Duodenal mucosa (tissue), 2 donors: ENCODE measurements around the gene RNF217.
"Not testable (repeated sequence)": the region's sequence is repeated elsewhere in the genome, so short reads cannot be mapped to it uniquely, and the experiment has no call there.

Source experiments
- H3K27ac ChIP-seq: one replicate; pipeline ENCODE4 v1.7.0; 2013; ENCODE audit warnings: low read depth, low read length
- H3K27me3 ChIP-seq, 2 donors: one replicate each; pipeline ENCODE4 v1.7.0; 2013; ENCODE audit warnings: low read length in 2 of 2, control low read depth in 1 of 2; ENCODE audit not compliant: insufficient read depth in 2 of 2, control insufficient read depth in 1 of 2
- H3K36me3 ChIP-seq, 2 donors: one replicate each; pipeline ENCODE4 v1.7.0; 2013; ENCODE audit warnings: low read length in 2 of 2, control low read depth in 1 of 2; ENCODE audit not compliant: insufficient read depth in 2 of 2, control insufficient read depth in 1 of 2
- H3K4me1 ChIP-seq, 2 donors: one replicate each; pipeline ENCODE4 v1.7.0; 2013; ENCODE audit warnings: low read length in 2 of 2, control low read depth in 1 of 2; ENCODE audit not compliant: insufficient read depth in 2 of 2, control insufficient read depth in 1 of 2
- H3K4me3 ChIP-seq, 2 donors: one replicate each; pipeline ENCODE4 v1.7.0; 2013; ENCODE audit warnings: low read length in 2 of 2, low read depth in 1 of 2
- H3K9ac ChIP-seq, 2 donors: one replicate each; pipeline ENCODE4 v1.7.0; 2013; ENCODE audit warnings: low read length in 2 of 2, low read depth in 1 of 2
- H3K9me3 ChIP-seq, 2 donors: one replicate each; pipeline ENCODE4 v1.7.0; 2013; ENCODE audit warnings: low read length in 2 of 2, control low read depth in 1 of 2; ENCODE audit not compliant: control insufficient read depth in 1 of 2

RNF217 gene

GRCh38 chr6:124962639-124963415 is 590 bp downstream of the RNF217 start:
- H3K27ac ChIP-seq, result peak overlapping the region; percentile 77
- H3K4me3 ChIP-seq, result peak overlapping the region; percentile 79 to 82
- no peaks in the 10 kb centered on the region for H3K36me3 ChIP-seq
- no peaks in the 10 kb centered on the region for H3K9me3 ChIP-seq
- peaks cover 4 to 13% of the 10 kb centered on the region in 2 donors for H3K4me1 ChIP-seq
- H3K9ac ChIP-seq, result peak overlapping the region; percentile 70 to 71
- no peaks in the 10 kb centered on the region for H3K27me3 ChIP-seq

GRCh38 chr6:124963416-124963785 is 1.2 kb downstream of the RNF217 start:
- H3K27ac ChIP-seq, result peak overlapping the region; percentile 77
- peak overlapping the region; percentile 70 to 71 for H3K9ac ChIP-seq
- peak overlapping the region; percentile 79 to 82 for H3K4me3 ChIP-seq
- H3K4me1 ChIP-seq, result peaks cover 4 to 13% of the 10 kb centered on the region in 2 donors
- H3K36me3 ChIP-seq, result no peaks in the 10 kb centered on the region
- H3K9me3 ChIP-seq, result no peaks in the 10 kb centered on the region
- no peaks in the 10 kb centered on the region for H3K27me3 ChIP-seq

GRCh38 chr6:124963831-124964763 is 1.9 kb downstream of the RNF217 start:
- Histone ChIP-seq H3K36me3 (no peaks in the 10 kb centered on the region), H3K27me3 (no peaks in the 10 kb centered on the region), H3K4me3 (peak overlapping the region; percentile 79 to 82), H3K9me3 (no peaks in the 10 kb centered on the region), H3K9ac (peak overlapping the region; percentile 70 to 71), H3K4me1 (peaks cover 4 to 13% of the 10 kb centered on the region in 2 donors), H3K27ac (no peak overlapping the region)

GRCh38 chr6:124964764-124965105 is 2.5 kb downstream of the RNF217 start:
- Histone ChIP-seq H3K27me3 (no peaks in the 10 kb centered on the region), H3K4me3 (peak overlapping the region; percentile 79 to 82), H3K36me3 (no peaks in the 10 kb centered on the region), H3K9me3 (no peaks in the 10 kb centered on the region), H3K9ac (no peak overlapping the region), H3K4me1 (peaks cover 4 to 13% of the 10 kb centered on the region in 2 donors), H3K27ac (no peak overlapping the region)

- H3K9me3 ChIP-seq, result not testable (repeated sequence)
Observed at GRCh38 chr6:124965424-124965850, 3.2 kb downstream of the RNF217 start.

GRCh38 chr6:124967444-124967843 is 5.2 kb downstream of the RNF217 start:
- H3K9me3 ChIP-seq, result no peaks in the 10 kb centered on the region
- no peak overlapping the region for H3K27ac ChIP-seq
- H3K27me3 ChIP-seq, result no peaks in the 10 kb centered on the region
- peaks cover 4 to 10% of the 10 kb centered on the region in 2 donors for H3K4me1 ChIP-seq
- no peaks in the 10 kb centered on the region for H3K36me3 ChIP-seq
- no peak overlapping the region for H3K4me3 ChIP-seq
- H3K9ac ChIP-seq, result no peak overlapping the region

More at GRCh38 chr6:124965424-124965850, 3.2 kb downstream of the RNF217 start:
- H3K36me3 ChIP-seq, H3K27me3 ChIP-seq, H3K4me3 ChIP-seq, H3K27ac ChIP-seq, H3K9ac ChIP-seq: not testable (repeated sequence)
- peaks cover 4 to 13% of the 10 kb centered on the region in 2 donors for H3K4me1 ChIP-seq

- Histone ChIP-seq H3K9ac (no peak overlapping the region), H3K27me3 (no peaks in the 10 kb centered on the region), H3K4me1 (peaks cover 4 to 5% of the 10 kb centered on the region in 2 donors), H3K27ac (no peak overlapping the region), H3K4me3 (no peak overlapping the region), H3K9me3 (no peaks in the 10 kb centered on the region), H3K36me3 (no peaks in the 10 kb centered on the region)
Observed at GRCh38 chr6:124968401-124968800, 6.2 kb downstream of the RNF217 start.

- Histone ChIP-seq H3K27me3 (no peaks in the 10 kb centered on the region), H3K4me3 (no peak overlapping the region), H3K36me3 (no peaks in the 10 kb centered on the region), H3K4me1 (peaks cover 0 to 6% of the 10 kb centered on the region in 2 donors), H3K27ac (no peak overlapping the region), H3K9ac (no peak overlapping the region), H3K9me3 (no peaks in the 10 kb centered on the region)
Observed at GRCh38 chr6:124970243-124970642, 8.0 kb downstream of the RNF217 start.

- Histone ChIP-seq H3K36me3 (no peaks in the 10 kb centered on the region), H3K4me1 (peaks cover 0 to 6% of the 10 kb centered on the region in 2 donors), H3K4me3 (no peak overlapping the region), H3K27me3 (no peaks in the 10 kb centered on the region), H3K9ac (no peak overlapping the region), H3K27ac (no peak overlapping the region), H3K9me3 (no peaks in the 10 kb centered on the region)
Observed at GRCh38 chr6:124970763-124971162, 8.5 kb downstream of the RNF217 start.

GRCh38 chr6:124973780-124974179 is 11.5 kb downstream of the RNF217 start:
- H3K9me3 ChIP-seq, result peaks cover 5 to 9% of the 10 kb centered on the region in 2 donors
- H3K4me3 ChIP-seq, result no peak overlapping the region
- peaks cover 0 to 6% of the 10 kb centered on the region in 2 donors for H3K4me1 ChIP-seq
- no peak overlapping the region for H3K9ac ChIP-seq
- H3K27ac ChIP-seq, result no peak overlapping the region
- H3K27me3 ChIP-seq, result no peaks in the 10 kb centered on the region
- peaks cover 0 to 8% of the 10 kb centered on the region in 2 donors for H3K36me3 ChIP-seq
